Erythroblast (primary cell): ENCODE measurements around the gene CHCHD3.

Source experiments
- GATA1 ChIP-seq: IDR thresholded peaks from 2 replicates; pipeline ENCODE4 v1.6.1; 2011; ENCODE audit warnings: low read depth, mild to moderate bottlenecking, control low read depth, low read length, moderate library complexity
- POLR2A ChIP-seq: IDR thresholded peaks from 2 replicates; pipeline ENCODE4 v1.6.1; 2011; ENCODE audit warnings: mild to moderate bottlenecking, low read length

DNA sequence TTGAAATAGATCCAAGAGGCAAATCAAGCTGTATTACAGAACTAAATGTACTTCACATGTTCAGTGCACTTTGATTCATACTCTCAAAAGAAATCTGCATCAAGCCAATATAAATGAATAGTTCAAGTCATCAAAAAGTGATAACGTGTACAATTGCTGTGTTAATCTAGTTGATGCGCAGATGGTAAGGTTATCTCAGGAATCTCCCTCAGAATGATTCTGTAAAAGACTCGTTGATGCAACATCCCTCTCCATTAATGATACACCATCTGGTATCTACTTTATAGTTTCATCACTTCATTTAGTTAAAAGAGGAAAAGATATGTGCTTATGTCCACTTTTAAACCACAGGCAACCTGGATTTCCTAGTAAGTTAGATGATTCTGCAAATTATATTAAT, 200.6 kb downstream of the CHCHD3 start:
- TF ChIP-seq POLR2A (no peak), GATA1 (no peak)
